NK-92 (cell line): Measurements from ENCODE around the gene LMTK2.

Source experiments
- DNase-seq: peaks from one replicate; lab custom pipeline; 2025; ENCODE audit not compliant: unreplicated experiment; lab: John Stamatoyannopoulos, UW

Gene LMTK2

GRCh38 chr7:98136423-98136822, 29.8 kb downstream of the LMTK2 start:
- DNase-seq: no peak

GRCh38 chr7:98137134-98137825, 30.6 kb downstream of the LMTK2 start:
- DNase-seq: no peak

GRCh38 chr7:98137826-98138151, 31.1 kb downstream of the LMTK2 start:
- no peak for DNase-seq

- no peak for DNase-seq
These were observed 32.0 kb downstream of the LMTK2 start for GRCh38 chr7:98138672-98139071.

GRCh38 chr7:98142658-98143057, 36.0 kb downstream of the LMTK2 start:
- DNase-seq: no peak

- DNase-seq: no peak
These were observed 41.9 kb downstream of the LMTK2 start for GRCh38 chr7:98148607-98149006.

- no peak for DNase-seq
These were observed 42.5 kb downstream of the LMTK2 start for GRCh38 chr7:98149116-98149692.

- no peak for DNase-seq
These were observed 45.2 kb downstream of the LMTK2 start for GRCh38 chr7:98151884-98152283.

- no peak for DNase-seq
These were observed 50.0 kb downstream of the LMTK2 start for GRCh38 chr7:98156700-98157099.

- no peak for DNase-seq
These were observed 51.1 kb downstream of the LMTK2 start for GRCh38 chr7:98157761-98158160.

- DNase-seq: no peak
These were observed 56.1 kb downstream of the LMTK2 start for GRCh38 chr7:98162758-98163157.

- no peak for DNase-seq
These were observed 56.6 kb downstream of the LMTK2 start for GRCh38 chr7:98163269-98163668.

- no peak for DNase-seq
These were observed 57.2 kb downstream of the LMTK2 start for GRCh38 chr7:98163704-98164494.

GRCh38 chr7:98165827-98166667, 59.4 kb downstream of the LMTK2 start:
- DNase-seq: no peak

- DNase-seq: no peak
These were observed 60.0 kb downstream of the LMTK2 start for GRCh38 chr7:98166668-98166970.

GRCh38 chr7:98167653-98168052, 61.0 kb downstream of the LMTK2 start:
- no peak for DNase-seq

- no peak for DNase-seq
These were observed 61.7 kb downstream of the LMTK2 start for GRCh38 chr7:98168181-98168903.

- DNase-seq: no peak
These were observed 62.4 kb downstream of the LMTK2 start for GRCh38 chr7:98168904-98169621.

GRCh38 chr7:98170966-98171365, 64.3 kb downstream of the LMTK2 start:
- DNase-seq: no peak

- no peak for DNase-seq
These were observed 64.8 kb downstream of the LMTK2 start for GRCh38 chr7:98171449-98171848.
